ENCODE data around the gene ACRBP.
"Not testable (repeated sequence)": the region's sequence is repeated elsewhere in the genome, so short reads cannot be mapped to it uniquely, and the experiment has no call there.

The ACRBP gene

GRCh38 chr12:6605421-6606330 is 41.6 kb downstream of the ACRBP start:
- intact Hi-C loops (cut with DNase I; ENCODE audit: low total_unique reads), result no loop called here
- TF ChIP-seq, protein P1, sequence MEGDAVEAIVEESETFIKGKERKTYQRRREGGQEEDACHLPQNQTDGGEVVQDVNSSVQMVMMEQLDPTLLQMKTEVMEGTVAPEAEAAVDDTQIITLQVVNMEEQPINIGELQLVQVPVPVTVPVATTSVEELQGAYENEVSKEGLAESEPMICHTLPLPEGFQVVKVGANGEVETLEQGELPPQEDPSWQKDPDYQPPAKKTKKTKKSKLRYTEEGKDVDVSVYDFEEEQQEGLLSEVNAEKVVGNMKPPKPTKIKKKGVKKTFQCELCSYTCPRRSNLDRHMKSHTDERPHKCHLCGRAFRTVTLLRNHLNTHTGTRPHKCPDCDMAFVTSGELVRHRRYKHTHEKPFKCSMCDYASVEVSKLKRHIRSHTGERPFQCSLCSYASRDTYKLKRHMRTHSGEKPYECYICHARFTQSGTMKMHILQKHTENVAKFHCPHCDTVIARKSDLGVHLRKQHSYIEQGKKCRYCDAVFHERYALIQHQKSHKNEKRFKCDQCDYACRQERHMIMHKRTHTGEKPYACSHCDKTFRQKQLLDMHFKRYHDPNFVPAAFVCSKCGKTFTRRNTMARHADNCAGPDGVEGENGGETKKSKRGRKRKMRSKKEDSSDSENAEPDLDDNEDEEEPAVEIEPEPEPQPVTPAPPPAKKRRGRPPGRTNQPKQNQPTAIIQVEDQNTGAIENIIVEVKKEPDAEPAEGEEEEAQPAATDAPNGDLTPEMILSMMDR (IDR thresholded peaks at IDR 0.05), result no peak
- Histone ChIP-seq H3K36me3 (peaks cover 16 to 18% (median 17%) of the 10 kb centered on the region in 3 donors), H3K27ac (peak overlapping the region; percentile 98 to 100), H3K27me3 (no peaks in the 10 kb centered on the region), H3K4me1 (peaks cover 4 to 48% (median 41%) of the 10 kb centered on the region in 4 donors), H3K4me3 (peak overlapping the region; percentile 84 to 100), H3K9me3 (no peaks in the 10 kb centered on the region)
- DNase-seq, result peak in 1 of 2 donors; percentile 72

GRCh38 chr12:6604259-6605029 is 42.8 kb downstream of the ACRBP start:
- peak overlapping the region; percentile 98 to 100 for H3K27ac ChIP-seq
- intact Hi-C loops (cut with DNase I; ENCODE audit: low total_unique reads), result no loop called here

DNA sequence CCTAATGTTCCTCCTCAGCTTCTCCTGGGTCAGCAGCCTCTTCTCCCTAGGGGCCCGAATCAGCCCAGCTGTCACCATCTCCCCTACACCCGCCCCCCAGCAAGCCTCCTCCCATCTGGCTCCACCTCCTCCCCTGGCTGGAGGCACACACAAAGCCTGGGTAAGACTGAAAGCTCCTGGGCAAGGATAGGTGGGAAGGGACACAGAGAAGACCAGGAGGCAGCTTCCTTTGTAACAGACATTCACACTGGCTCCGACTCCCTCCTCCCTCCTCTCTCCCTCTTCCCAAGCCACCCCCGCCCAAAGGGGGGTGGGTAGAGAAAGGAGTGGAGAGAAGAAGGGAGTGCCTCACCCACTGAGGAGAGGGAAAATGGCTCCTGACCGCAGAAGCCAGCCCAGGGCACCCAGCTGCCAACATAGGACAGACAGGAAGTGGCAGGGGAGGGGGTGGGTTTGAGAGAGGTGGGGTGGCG is 44.1 kb downstream of the ACRBP start:
- Histone ChIP-seq H3K27me3 (no peaks in the 10 kb centered on the region), H3K9me3 (no peaks in the 10 kb centered on the region), H3K27ac (peak overlapping the region; percentile 98 to 100), H3K4me3 (peak overlapping the region; percentile 22 to 84), H3K36me3 (peaks cover 41 to 43% (median 43%) of the 10 kb centered on the region in 3 donors), H3K4me1 (peaks cover 4 to 46% (median 41%) of the 10 kb centered on the region in 4 donors)
- peak; percentile 62 to 86 for DNase-seq
- TF ChIP-seq, protein P1 (IDR thresholded peaks at IDR 0.05), result no peak
- intact Hi-C loops (cut with DNase I; ENCODE audit: low total_unique reads), result no loop called here

More at GRCh38 chr12:6604259-6605029, 42.8 kb downstream of the ACRBP start:
- TF ChIP-seq, protein P1 (IDR thresholded peaks at IDR 0.05), result no peak
- Histone ChIP-seq H3K4me1 (peaks cover 4 to 48% (median 41%) of the 10 kb centered on the region in 4 donors), H3K36me3 (peaks cover 28 to 30% (median 30%) of the 10 kb centered on the region in 3 donors), H3K4me3 (peak overlapping the region; percentile 84 to 100), H3K27me3 (no peaks in the 10 kb centered on the region), H3K9me3 (no peaks in the 10 kb centered on the region)
- peak in 1 of 2 donors; percentile 60 for DNase-seq

GRCh38 chr12:6602526-6602925 is 44.7 kb downstream of the ACRBP start:
- no peak for DNase-seq
- peaks cover 47 to 49% (median 49%) of the 10 kb centered on the region in 3 donors for H3K36me3 ChIP-seq
- no peaks in the 10 kb centered on the region for H3K27me3 ChIP-seq
- no peaks in the 10 kb centered on the region for H3K9me3 ChIP-seq
- peak overlapping the region in 1 of 2 donors; percentile 84 for H3K4me3 ChIP-seq
- intact Hi-C loops (cut with DNase I; ENCODE audit: low total_unique reads), result no loop called here
- peaks cover 4 to 41% (median 39%) of the 10 kb centered on the region in 4 donors for H3K4me1 ChIP-seq
- peak overlapping the region; percentile 98 to 100 for H3K27ac ChIP-seq
- TF ChIP-seq, protein P1 (IDR thresholded peaks at IDR 0.05), result no peak

GRCh38 chr12:6595673-6596072 is 51.6 kb downstream of the ACRBP start:
- H3K36me3 ChIP-seq, result peaks cover 99 to 100% (median 100%) of the 10 kb centered on the region in 3 donors
- DNase-seq; H3K4me1 ChIP-seq; H3K27ac ChIP-seq; H3K4me3 ChIP-seq; H3K9me3 ChIP-seq; H3K27me3 ChIP-seq; intact Hi-C loops (cut with DNase I; ENCODE audit: low total_unique reads): not testable (repeated sequence)

Measured in tibial artery (tissue), 4 donors.